Endothelial cell of umbilical vein (primary cell): Measurements from ENCODE around the gene CBLL1. TPM values are rescaled to one million over a fixed set of nuclear protein-coding genes. Genes with fewer than 3 reads are reported as not detected.

ENCODE experiments used
- BruUV-seq: library from RNA; stranded (reverse); fragments of 400-500 nt; replicated peaks from 2 replicates; lab custom pipeline; 2021; lab: Mats Ljungman, UMichigan
- CTCF ChIA-PET: fragments of 300-600, 350-600 bp; sonication (Branson Sonifier 250); formaldehyde crosslinking; loops from one replicate; lab custom pipeline; 2021; ENCODE audit warnings: antibody characterized with exemption, inconsistent platforms; lab: Charles Lee
- POLR2A ChIA-PET: fragments of 300-600, 350-600 bp; sonication (Branson Sonifier 250); formaldehyde crosslinking; loops from one replicate; lab custom pipeline; 2021; ENCODE audit warnings: antibody characterized with exemption, inconsistent platforms; lab: Charles Lee
- DNase-seq: peaks from one replicate; pipeline ENCODE4 v3.0.0-alpha.2; 2011; ENCODE audit warnings: low read depth, low spot score
- FAIRE-seq: peaks from 2 replicates; lab custom pipeline; 2011; peaks lifted over from hg19 to GRCh38; lab: Jason Lieb, UNC
- H2AFZ ChIP-seq: 2 replicates; pipeline ENCODE4 v1.6.0; 2012; ENCODE audit warnings: low read depth, low read length, control low read depth, inconsistent platforms
- H3K27ac ChIP-seq: 2 replicates; pipeline ENCODE4 v1.5.1; 2011; ENCODE audit warnings: low read depth, mild to moderate bottlenecking, control low read depth, low read length, moderate library complexity; ENCODE audit not compliant: insufficient read depth
- H3K27me3 ChIP-seq, 2 experiments: 2 replicates each; pipeline versions ENCODE4 v1.6.0 to v1.6.1; 2011; ENCODE audit warnings: low read length in 2 of 2, mixed read lengths in 1 of 2; ENCODE audit not compliant: control insufficient read depth in 2 of 2, insufficient read depth in 2 of 2
- H3K36me3 ChIP-seq, 2 experiments: 2 replicates in 1 of 2; 3 replicates in 1 of 2; pipeline ENCODE4 v1.5.1; 2011; ENCODE audit warnings: low read length in 2 of 2, mild to moderate bottlenecking in 1 of 2, moderate library complexity in 1 of 2; ENCODE audit not compliant: control insufficient read depth in 2 of 2, insufficient read depth in 2 of 2; ENCODE audit errors: extremely low read depth in 1 of 2
- H3K4me1 ChIP-seq: 3 replicates; pipeline ENCODE4 v1.5.1; 2011; ENCODE audit warnings: mild to moderate bottlenecking, low read length; ENCODE audit not compliant: control insufficient read depth, insufficient read depth; ENCODE audit errors: extremely low read depth
- H3K4me2 ChIP-seq: 2 replicates; pipeline ENCODE4 v1.6.1; 2011; ENCODE audit warnings: low read length, control low read depth, mixed read lengths; ENCODE audit not compliant: insufficient read depth
- H3K4me3 ChIP-seq, 3 experiments: fragments of 200-600 bp in 1 of 3; sonication (generic), shearing (Covaris generic) in 1 of 3; replicated peaks in 1 of 3; 2 replicates each; pipeline ENCODE4 v1.5.1; 2011 to 2016; ENCODE audit warnings: control low read depth in 3 of 3, low read length in 3 of 3, mild to moderate bottlenecking in 2 of 3, inconsistent platforms in 1 of 3, low read depth in 1 of 3, moderate library complexity in 1 of 3; ENCODE audit not compliant: insufficient read depth in 1 of 3
- H3K79me2 ChIP-seq: 2 replicates; pipeline ENCODE4 v1.6.0; 2012; ENCODE audit warnings: low read length, inconsistent platforms; ENCODE audit not compliant: control insufficient read depth, insufficient read depth
- H3K9ac ChIP-seq: replicated peaks from 2 replicates; pipeline ENCODE3; 2011; ENCODE audit warnings: low read length, control low read depth; ENCODE audit not compliant: insufficient read depth; ENCODE audit errors: extremely low read depth
- H3K9me1 ChIP-seq: replicated peaks from 3 replicates; pipeline ENCODE4 v1.6.0; 2011; ENCODE audit warnings: mild to moderate bottlenecking, low read length; ENCODE audit not compliant: control insufficient read depth, insufficient read depth; ENCODE audit errors: extremely low read depth
- H3K9me3 ChIP-seq: replicated peaks from 2 replicates; pipeline ENCODE4 v1.5.1; 2012; ENCODE audit warnings: low read length, inconsistent platforms; ENCODE audit not compliant: control insufficient read depth, insufficient read depth
- H4K20me1 ChIP-seq: replicated peaks from 2 replicates; pipeline ENCODE3; 2011; ENCODE audit warnings: mild to moderate bottlenecking, low read length; ENCODE audit not compliant: control insufficient read depth, insufficient read depth; ENCODE audit errors: extremely low read depth
- CTCF ChIP-seq, 2 donors: IDR thresholded peaks; 1 replicate in 1 of 2; 2 replicates in 1 of 2; pipeline ENCODE4 v1.5.1; 2011; ENCODE audit warnings: low read length in 2 of 2, mild to moderate bottlenecking in 2 of 2, moderate library complexity in 2 of 2, control low read depth in 1 of 2, inconsistent platforms in 1 of 2, low read depth in 1 of 2; ENCODE audit not compliant: insufficient read depth in 1 of 2; ENCODE audit errors: extremely low read depth in 1 of 2
- EZH2 ChIP-seq: IDR thresholded peaks from 2 replicates; pipeline ENCODE4 v1.6.1; 2012; ENCODE audit warnings: borderline replicate concordance, low read depth, mild to moderate bottlenecking, moderate library complexity, low read length, inconsistent platforms; ENCODE audit not compliant: severe bottlenecking
- FOS ChIP-seq: IDR thresholded peaks from 2 replicates; pipeline ENCODE4 v1.6.1; 2011; ENCODE audit warnings: mild to moderate bottlenecking, low read length, moderate library complexity, borderline replicate concordance; ENCODE audit not compliant: insufficient read depth
- GATA2 ChIP-seq: IDR thresholded peaks from 2 replicates; pipeline ENCODE4 v1.7.0; 2011; ENCODE audit warnings: low read depth, mild to moderate bottlenecking, moderate library complexity, mixed read lengths, low read length; ENCODE audit not compliant: insufficient read length, insufficient read depth
- JUN ChIP-seq: IDR thresholded peaks from 2 replicates; pipeline ENCODE4 v1.6.1; 2011; ENCODE audit warnings: borderline replicate concordance, low read depth; ENCODE audit not compliant: insufficient read length, insufficient read depth
- MAX ChIP-seq: IDR thresholded peaks from 2 replicates; pipeline ENCODE4 v1.6.1; 2011; ENCODE audit not compliant: insufficient read depth, insufficient read length
- MYC ChIP-seq: IDR thresholded peaks from one replicate; pipeline ENCODE4 v1.6.1; 2011; ENCODE audit warnings: mild to moderate bottlenecking, low read depth, low read length
- POLR2A ChIP-seq: IDR thresholded peaks from 2 replicates; pipeline ENCODE4 v1.6.1; 2012; ENCODE audit warnings: low read depth, mild to moderate bottlenecking, control low read depth, low read length
- POLR2AphosphoS5 ChIP-seq: IDR thresholded peaks from 2 replicates; pipeline ENCODE4 v1.6.1; 2012; ENCODE audit warnings: low read depth, mild to moderate bottlenecking, control low read depth, low read length, moderate library complexity; ENCODE audit not compliant: insufficient read depth
- dilution Hi-C: fragments of 300-500 bp; cut with MboI; formaldehyde crosslinking; loops from one replicate; pipeline ENCODE4 v1.15.0; 2019; ENCODE audit warnings: low sequenced_read_pairs; ENCODE audit not compliant: extremely low pct_ligation_motif_present
- intact Hi-C: fragments of 100-400 bp; cut with micrococcal nuclease; formaldehyde crosslinking; loops from one replicate; pipeline ENCODE4 v1.10.0; 2022
- polyA plus RNA-seq, 4 experiments: library from polyadenylated mRNA; depleted of rRNA in 3 of 4; stranded (reverse) in 3 of 4; unstranded in 1 of 4; fragments of >200 nt; gene quantifications; 2 replicates each; pipeline versions ENCODE4 v1.2.1 to v1.2.3, GENCODE V29; 2011 to 2012; ENCODE audit warnings: missing spikeins in 1 of 4
- total RNA-seq: library from RNA; stranded (reverse); gene quantifications from 2 replicates; pipeline ENCODE4 v1.2.3, GENCODE V29; 2021

Gene CBLL1
- total and polyA plus RNA-seq, 2 donors (not counting 3 experiments of a cell fraction or from before 2014, with no cell fraction given) = 23.1 to 30.6 TPM

GRCh38 chr7:107703872-107704271, 40.1 kb upstream of the CBLL1 start:
- no peak for DNase-seq
- H3K9ac ChIP-seq = no peak overlapping the region
- H2AFZ ChIP-seq = no peak overlapping the region
- no peaks in the 10 kb centered on the region for H3K4me1 ChIP-seq
- no peaks in the 10 kb centered on the region for H3K27me3 ChIP-seq
- BruUV-seq = no TSS peak
- H3K36me3 ChIP-seq = no peaks in the 10 kb centered on the region
- no peaks in the 10 kb centered on the region for H3K9me1 ChIP-seq
- no peaks in the 10 kb centered on the region for H3K9me3 ChIP-seq
- no peak overlapping the region for H3K4me2 ChIP-seq
- dilution Hi-C loops = no loop called here
- no peaks in the 10 kb centered on the region for H4K20me1 ChIP-seq
- POLR2A ChIA-PET = no interaction called here
- intact Hi-C loops = no loop called here
- H3K27ac ChIP-seq = no peak overlapping the region
- FAIRE-seq = no peak
- no peaks in the 10 kb centered on the region for H3K79me2 ChIP-seq
- CTCF ChIA-PET = no interaction called here
- H3K4me3 ChIP-seq = no peak overlapping the region
- TF ChIP-seq CTCF (IDR thresholded peaks at IDR 0.05; ENCODE audit: extremely low read depth in 1 of 2, insufficient read depth in 1 of 2, low read depth in 1 of 2, low read length in 2 of 2) (no peak), POLR2AphosphoS5 (no peak), FOS (no peak), MYC (no peak), POLR2A (no peak), EZH2 (no peak), JUN (no peak), GATA2 (no peak), MAX (no peak)
